ENCODE data around the gene AP1M1.
A peak's percentile ranks its signal among the peaks of the same experiment; 100 is the strongest.

AP1M1 gene

DNA sequence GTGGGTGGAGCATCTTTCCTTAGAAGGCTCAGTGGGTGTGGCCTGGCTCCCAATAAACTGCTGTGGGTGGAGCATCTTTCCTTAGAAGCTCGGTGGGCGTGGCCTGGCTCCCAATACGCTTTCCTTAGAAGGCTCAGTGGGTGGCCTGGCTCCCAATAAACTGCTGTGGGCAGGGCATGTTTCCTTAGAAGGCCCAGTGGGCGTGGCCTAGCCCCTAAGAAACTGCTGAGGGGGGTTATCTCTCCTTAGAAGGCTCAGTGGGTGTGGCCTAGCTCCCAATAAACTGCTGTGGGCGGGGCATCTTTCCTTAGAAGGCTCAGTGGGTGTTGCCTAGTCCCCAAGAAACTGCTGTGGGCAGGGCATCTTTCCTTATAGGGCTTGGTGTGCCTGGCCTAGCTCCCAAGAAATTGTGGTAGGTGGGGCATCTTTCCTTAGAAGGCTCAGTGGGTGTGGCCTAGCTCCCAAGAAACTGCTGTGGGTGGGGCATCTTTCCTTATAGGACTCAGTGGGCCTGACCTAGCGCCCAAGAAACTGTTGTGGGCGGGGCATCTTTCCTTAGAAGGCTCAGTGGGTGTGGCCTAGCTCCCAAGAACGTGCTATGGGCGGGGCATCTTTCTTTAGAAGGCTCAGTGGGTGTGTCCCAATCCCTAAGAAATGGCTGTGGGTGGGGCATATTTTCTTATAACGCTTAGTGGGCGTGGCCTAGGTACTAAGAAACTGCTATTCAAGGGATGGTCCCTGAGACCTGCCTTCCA lies 44.0 kb upstream of the AP1M1 start:
- Histone ChIP-seq H3K4me3 (ENCODE audit: low read depth, low read length) (no peak overlapping the region), H3K36me3 (ENCODE audit: control insufficient read depth in 2 of 2, insufficient read depth in 1 of 2, low read length in 2 of 2) (no peaks in the 10 kb centered on the region), H3K27ac (ENCODE audit: extremely low read depth, low read depth, low read length) (no peak overlapping the region), H3K9me3 (ENCODE audit: control insufficient read depth, insufficient read depth, low read depth, low read length) (no peaks in the 10 kb centered on the region), H3K4me1 (ENCODE audit: control insufficient read depth, insufficient read depth, low read length) (no peaks in the 10 kb centered on the region)
- ChIA-PET CTCF (interaction anchor here (0.6 kb wide), 1 partner anchor 112 kb away, joined by 3 read pairs; no protein-coding TSS in a partner anchor), POLR2A (no interaction called here)
- TF ChIP-seq ZNF302 (tag by site-specific recombination; IDR thresholded peaks at IDR 0.05; ENCODE audit: low read depth) (no peak), BCL11B (tag by site-specific recombination; IDR thresholded peaks at IDR 0.05; ENCODE audit: low read depth) (no peak), KLF9 (tag by site-specific recombination; IDR thresholded peaks at IDR 0.05; ENCODE audit: low read depth) (peak; percentile 47), KLF1 (tag by site-specific recombination; IDR thresholded peaks at IDR 0.05) (peak; percentile 43; the same call in 1 of the 2 replicates), ZNF280C (tag by site-specific recombination; IDR thresholded peaks at IDR 0.05) (no peak), MYNN (tag by site-specific recombination; IDR thresholded peaks at IDR 0.05; ENCODE audit: borderline replicate concordance) (no peak)

- POLR2A ChIA-PET = no interaction called here
- Histone ChIP-seq H3K36me3 (ENCODE audit: control insufficient read depth in 2 of 2, insufficient read depth in 1 of 2, low read length in 2 of 2) (no peaks in the 10 kb centered on the region), H3K9me3 (ENCODE audit: control insufficient read depth, insufficient read depth, low read depth, low read length) (no peaks in the 10 kb centered on the region), H3K4me3 (ENCODE audit: low read depth, low read length) (no peak overlapping the region), H3K27ac (ENCODE audit: extremely low read depth, low read depth, low read length) (no peak overlapping the region), H3K4me1 (ENCODE audit: control insufficient read depth, insufficient read depth, low read length) (no peaks in the 10 kb centered on the region)
- CTCF ChIA-PET = no interaction called here
- TF ChIP-seq, protein P1, sequence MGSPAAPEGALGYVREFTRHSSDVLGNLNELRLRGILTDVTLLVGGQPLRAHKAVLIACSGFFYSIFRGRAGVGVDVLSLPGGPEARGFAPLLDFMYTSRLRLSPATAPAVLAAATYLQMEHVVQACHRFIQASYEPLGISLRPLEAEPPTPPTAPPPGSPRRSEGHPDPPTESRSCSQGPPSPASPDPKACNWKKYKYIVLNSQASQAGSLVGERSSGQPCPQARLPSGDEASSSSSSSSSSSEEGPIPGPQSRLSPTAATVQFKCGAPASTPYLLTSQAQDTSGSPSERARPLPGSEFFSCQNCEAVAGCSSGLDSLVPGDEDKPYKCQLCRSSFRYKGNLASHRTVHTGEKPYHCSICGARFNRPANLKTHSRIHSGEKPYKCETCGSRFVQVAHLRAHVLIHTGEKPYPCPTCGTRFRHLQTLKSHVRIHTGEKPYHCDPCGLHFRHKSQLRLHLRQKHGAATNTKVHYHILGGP (tag by site-specific recombination; IDR thresholded peaks at IDR 0.05) = no peak
- TF ChIP-seq TRIM28 (IDR thresholded peaks at IDR 0.05; ENCODE audit: borderline replicate concordance, low read length) (no peak), ZNF239 (tag by site-specific recombination; IDR thresholded peaks at IDR 0.05) (no peak), SCRT1 (tag by site-specific recombination; IDR thresholded peaks at IDR 0.05; ENCODE audit: borderline replicate concordance) (no peak), ZNF623 (tag by site-specific recombination; IDR thresholded peaks at IDR 0.05) (peak; percentile 73)
These were observed 43.2 kb upstream of the AP1M1 start for GRCh38 chr19:16154557-16154956.

- Histone ChIP-seq H3K27ac (ENCODE audit: extremely low read depth, low read depth, low read length) (no peak overlapping the region), H3K4me1 (ENCODE audit: control insufficient read depth, insufficient read depth, low read length) (no peaks in the 10 kb centered on the region), H3K36me3 (ENCODE audit: control insufficient read depth in 2 of 2, insufficient read depth in 1 of 2, low read length in 2 of 2) (no peaks in the 10 kb centered on the region), H3K9me3 (ENCODE audit: control insufficient read depth, insufficient read depth, low read depth, low read length) (no peaks in the 10 kb centered on the region), H3K4me3 (ENCODE audit: low read depth, low read length) (no peak overlapping the region)
- ChIA-PET CTCF (interaction anchor here (0.7 kb wide), 1 partner anchor 42 kb away, joined by 3 read pairs; no protein-coding TSS in a partner anchor), POLR2A (no interaction called here)
- TF ChIP-seq ZNF776 (tag by site-specific recombination; IDR thresholded peaks at IDR 0.05; ENCODE audit: borderline replicate concordance) (no peak), ZIC2 (tag by site-specific recombination; IDR thresholded peaks at IDR 0.05) (no peak), ZNF155 (tag by site-specific recombination; IDR thresholded peaks at IDR 0.05) (no peak), ZNF302 (tag by site-specific recombination; IDR thresholded peaks at IDR 0.05; ENCODE audit: low read depth) (no peak), ZNF621 (tag by site-specific recombination; IDR thresholded peaks at IDR 0.05) (no peak), ZNF23 (tag by site-specific recombination; IDR thresholded peaks at IDR 0.05; ENCODE audit: borderline replicate concordance) (no peak), ZNF280D (tag by site-specific recombination; IDR thresholded peaks at IDR 0.05) (no peak)
- TF ChIP-seq, protein P2, sequence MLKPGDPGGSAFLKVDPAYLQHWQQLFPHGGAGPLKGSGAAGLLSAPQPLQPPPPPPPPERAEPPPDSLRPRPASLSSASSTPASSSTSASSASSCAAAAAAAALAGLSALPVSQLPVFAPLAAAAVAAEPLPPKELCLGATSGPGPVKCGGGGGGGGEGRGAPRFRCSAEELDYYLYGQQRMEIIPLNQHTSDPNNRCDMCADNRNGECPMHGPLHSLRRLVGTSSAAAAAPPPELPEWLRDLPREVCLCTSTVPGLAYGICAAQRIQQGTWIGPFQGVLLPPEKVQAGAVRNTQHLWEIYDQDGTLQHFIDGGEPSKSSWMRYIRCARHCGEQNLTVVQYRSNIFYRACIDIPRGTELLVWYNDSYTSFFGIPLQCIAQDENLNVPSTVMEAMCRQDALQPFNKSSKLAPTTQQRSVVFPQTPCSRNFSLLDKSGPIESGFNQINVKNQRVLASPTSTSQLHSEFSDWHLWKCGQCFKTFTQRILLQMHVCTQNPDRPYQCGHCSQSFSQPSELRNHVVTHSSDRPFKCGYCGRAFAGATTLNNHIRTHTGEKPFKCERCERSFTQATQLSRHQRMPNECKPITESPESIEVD (tag by site-specific recombination; IDR thresholded peaks at IDR 0.05) = no peak
These were observed 42.6 kb upstream of the AP1M1 start for GRCh38 chr19:16155128-16155527.

Data from HEK293 (cell line).